Endothelial cell of hepatic sinusoid (primary cell): Measurements from ENCODE around the gene POFUT2.
"Not testable (repeated sequence)": the region's sequence is repeated elsewhere in the genome, so short reads cannot be mapped to it uniquely, and the experiment has no call there.

Source experiments
- in situ Hi-C: cut with HindIII; loops from 2 replicates; pipeline ENCODE4 v1.10.0; 2017; ENCODE audit warnings: low sequenced_read_pairs

Gene POFUT2

GRCh38 chr21:45315676-45316470 is 28.2 kb upstream of the POFUT2 start:
- in situ Hi-C loops = not testable (repeated sequence)

- in situ Hi-C loops = no loop called here
Measured at GRCh38 chr21:45313682-45314081, 26.0 kb upstream of the POFUT2 start.

GRCh38 chr21:45313015-45313414 is 25.3 kb upstream of the POFUT2 start:
- in situ Hi-C loops = no loop called here

- in situ Hi-C loops = no loop called here
Measured at GRCh38 chr21:45312296-45312695, 24.6 kb upstream of the POFUT2 start.

- in situ Hi-C loops = no loop called here
Measured at GRCh38 chr21:45310459-45310858, 22.8 kb upstream of the POFUT2 start.

GRCh38 chr21:45309987-45310381 is 22.3 kb upstream of the POFUT2 start:
- in situ Hi-C loops = no loop called here

- in situ Hi-C loops = no loop called here
Measured at GRCh38 chr21:45309069-45309986, 21.6 kb upstream of the POFUT2 start.

- in situ Hi-C loops = no loop called here
Measured at GRCh38 chr21:45308194-45309068, 20.7 kb upstream of the POFUT2 start.

- in situ Hi-C loops = not testable (repeated sequence)
Measured at GRCh38 chr21:45307597-45308158, 20.0 kb upstream of the POFUT2 start.

GRCh38 chr21:45306832-45307571 is 19.3 kb upstream of the POFUT2 start:
- in situ Hi-C loops = no loop called here

GRCh38 chr21:45306453-45306831 is 18.7 kb upstream of the POFUT2 start:
- in situ Hi-C loops = no loop called here

- in situ Hi-C loops = no loop called here
Measured at GRCh38 chr21:45305836-45306235, 18.1 kb upstream of the POFUT2 start.

- in situ Hi-C loops = no loop called here
Measured at GRCh38 chr21:45304945-45305344, 17.2 kb upstream of the POFUT2 start.

GRCh38 chr21:45304476-45304830 is 16.8 kb upstream of the POFUT2 start:
- in situ Hi-C loops = no loop called here

- in situ Hi-C loops = no loop called here
Measured at GRCh38 chr21:45303751-45304475, 16.2 kb upstream of the POFUT2 start.

- in situ Hi-C loops = no loop called here
Measured at GRCh38 chr21:45303091-45303615, 15.5 kb upstream of the POFUT2 start.

GRCh38 chr21:45302082-45303061 is 14.7 kb upstream of the POFUT2 start:
- in situ Hi-C loops = no loop called here

- in situ Hi-C loops = no loop called here
Measured at GRCh38 chr21:45301521-45302081, 13.9 kb upstream of the POFUT2 start.
